Prostate gland (tissue), 2 donors: Measurements from ENCODE around the gene CCDC201.

Source experiments
- CTCF ChIP-seq, 4 experiments: fragments of 200-600 bp in 2 of 4; fragments of 450-650 bp in 2 of 4; sonication (generic) in 2 of 4; IDR thresholded peaks; 1 replicate in 3 of 4; 2 replicates in 1 of 4; pipeline ENCODE4 v1.5.1; 2016 to 2019; ENCODE audit warnings: antibody characterized with exemption in 4 of 4, mild to moderate bottlenecking in 2 of 4, moderate library complexity in 2 of 4
- POLR2A ChIP-seq: fragments of 450-650 bp; IDR thresholded peaks from one replicate; pipeline ENCODE4 v1.6.1; 2016; ENCODE audit warnings: antibody characterized with exemption, mild to moderate bottlenecking
- POLR2AphosphoS5 ChIP-seq: sonication (generic); formaldehyde crosslinking; IDR thresholded peaks from one replicate; pipeline ENCODE4 v1.6.1; 2017; ENCODE audit warnings: antibody characterized with exemption

DNA sequence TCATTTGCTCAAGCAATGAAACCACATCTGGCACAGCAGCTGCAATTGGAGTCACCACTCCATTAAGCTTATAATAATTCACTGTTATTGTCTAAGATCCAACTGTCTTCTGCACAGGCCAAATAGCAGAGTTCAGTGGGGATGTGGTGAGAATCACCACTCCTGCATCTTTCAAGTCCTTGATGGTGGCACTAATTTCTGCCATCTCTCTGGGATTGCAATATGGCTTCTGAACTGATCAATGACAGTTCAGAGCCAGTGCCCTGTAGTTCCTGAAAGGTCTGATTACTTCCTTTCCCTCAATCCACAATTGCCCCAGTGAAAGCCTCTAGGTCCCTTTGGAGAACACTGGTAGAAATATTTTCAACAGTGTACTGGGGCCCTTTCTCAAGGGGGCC, 21.8 kb upstream of the CCDC201 start:
- no peak for TF ChIP-seq CTCF (IDR thresholded peaks at IDR 0.05)
- no peak for TF ChIP-seq POLR2AphosphoS5
- no peak for TF ChIP-seq POLR2A
